A673 (cell line): ENCODE results near the gene ERP44. TPM values are rescaled to one million over a fixed set of nuclear protein-coding genes. Genes with fewer than 3 reads are reported as not detected.

Experiments
- BruUV-seq: library from RNA; stranded (reverse); fragments of 400-500 nt; replicated peaks from 2 replicates; lab custom pipeline; 2021; lab: Mats Ljungman, UMichigan
- CTCF ChIA-PET: fragments of 300-600 bp; sonication (Branson Sonifier 250); formaldehyde crosslinking; loops from one replicate; lab custom pipeline; 2022; ENCODE audit warnings: antibody characterized with exemption; lab: Charles Lee
- POLR2A ChIA-PET: fragments of 300-600 bp; sonication (Branson Sonifier 250); formaldehyde crosslinking; loops from one replicate; lab custom pipeline; 2022; ENCODE audit warnings: antibody characterized with exemption; ENCODE audit not compliant: low non-redundant PET; lab: Charles Lee
- DNase-seq: peaks from one replicate; pipeline ENCODE4 v3.0.0-alpha.2; 2015; ENCODE audit warnings: low spot score
- H3K27ac ChIP-seq: fragments of 200-600 bp; sonication (generic); 2 replicates; pipeline ENCODE4 v1.5.1; 2016; ENCODE audit warnings: mixed run types, low read depth, mild to moderate bottlenecking, mixed read lengths, antibody characterized with exemption, low read length; ENCODE audit not compliant: poor library complexity, severe bottlenecking
- H3K27me3 ChIP-seq: fragments of 200-600 bp; sonication (generic); replicated peaks from 2 replicates; pipeline ENCODE4 v1.6.1; 2017; ENCODE audit warnings: mixed run types, low read depth, mild to moderate bottlenecking, mixed read lengths, antibody characterized with exemption, low read length; ENCODE audit not compliant: insufficient read depth, poor library complexity
- H3K36me3 ChIP-seq: fragments of 200-600 bp; sonication (generic); 2 replicates; pipeline ENCODE4 v1.6.1; 2016; ENCODE audit warnings: mixed run types, mild to moderate bottlenecking, mixed read lengths, antibody characterized with exemption, low read length; ENCODE audit not compliant: insufficient read depth, poor library complexity, severe bottlenecking
- H3K4me1 ChIP-seq: fragments of 200-600 bp; sonication (generic); 2 replicates; pipeline ENCODE4 v1.6.1; 2017; ENCODE audit warnings: mixed run types, mild to moderate bottlenecking, mixed read lengths, antibody characterized with exemption, low read length; ENCODE audit not compliant: insufficient read depth, poor library complexity, severe bottlenecking
- H3K4me3 ChIP-seq: fragments of 200-600 bp; sonication (generic); 2 replicates; pipeline ENCODE4 v1.5.1; 2016; ENCODE audit warnings: low read depth, mixed run types, mild to moderate bottlenecking, mixed read lengths, low read length; ENCODE audit not compliant: poor library complexity, severe bottlenecking
- H3K9me3 ChIP-seq: fragments of 200-600 bp; sonication (generic); 2 replicates; pipeline ENCODE4 v1.6.1; 2016; ENCODE audit warnings: mixed run types, low read depth, mild to moderate bottlenecking, mixed read lengths, antibody characterized with exemption, low read length; ENCODE audit not compliant: poor library complexity, severe bottlenecking
- CTCF ChIP-seq: fragments of 300-800, 200-600 bp; sonication (generic); conservative IDR thresholded peaks from 2 replicates; pipeline ENCODE4 v1.5.1; 2017; ENCODE audit warnings: low read depth, mild to moderate bottlenecking, antibody characterized with exemption, low read length, moderate library complexity, mixed read lengths
- EZH2 ChIP-seq: fragments of 200-600 bp; sonication (generic); IDR thresholded peaks from 2 replicates; pipeline ENCODE4 v1.6.1; 2017; ENCODE audit warnings: borderline replicate concordance, low read depth, mild to moderate bottlenecking, mixed read lengths, antibody characterized with exemption, low read length; ENCODE audit not compliant: poor library complexity, severe bottlenecking
- intact Hi-C: fragments of 100-400 bp; cut with micrococcal nuclease; formaldehyde crosslinking; loops from one replicate; pipeline ENCODE4 v1.10.0; 2022; ENCODE audit not compliant: unreplicated experiment
- total RNA-seq: library from RNA; stranded (reverse); gene quantifications from 2 replicates; pipeline ENCODE4 v1.2.3, GENCODE V29; 2021

The ERP44 gene
- total RNA-seq, 1 experiment from 2014 or later: 16.8 TPM

- no peaks in the 10 kb centered on the region for H3K36me3 ChIP-seq
- BruUV-seq: no TSS peak
- intact Hi-C loops: no loop called here
- H3K9me3 ChIP-seq: no peaks in the 10 kb centered on the region
- peaks cover 11% of the 10 kb centered on the region for H3K4me1 ChIP-seq
- ChIA-PET CTCF (no interaction called here), POLR2A (no interaction called here)
- H3K27me3 ChIP-seq: no peaks in the 10 kb centered on the region
- H3K4me3 ChIP-seq: no peak overlapping the region
- no peak overlapping the region for H3K27ac ChIP-seq
- DNase-seq: no peak
- TF ChIP-seq EZH2: no peak
- TF ChIP-seq CTCF: no peak
Measured at GRCh38 chr9:100084734-100085133, 14.1 kb downstream of the ERP44 start.

GRCh38 chr9:100084128-100084453, 14.7 kb downstream of the ERP44 start:
- ChIA-PET POLR2A (no interaction called here), CTCF (no interaction called here)
- peaks cover 11% of the 10 kb centered on the region for H3K4me1 ChIP-seq
- no peaks in the 10 kb centered on the region for H3K9me3 ChIP-seq
- no peak overlapping the region for H3K4me3 ChIP-seq
- intact Hi-C loops: no loop called here
- no peaks in the 10 kb centered on the region for H3K27me3 ChIP-seq
- DNase-seq: no peak
- H3K27ac ChIP-seq: no peak overlapping the region
- no peak for TF ChIP-seq CTCF
- no peak for TF ChIP-seq EZH2
- H3K36me3 ChIP-seq: no peaks in the 10 kb centered on the region
- no TSS peak for BruUV-seq

GRCh38 chr9:100083448-100084127, 15.2 kb downstream of the ERP44 start:
- ChIA-PET CTCF (no interaction called here), POLR2A (no interaction called here)
- Histone ChIP-seq H3K4me3 (no peak overlapping the region), H3K27ac (no peak overlapping the region), H3K9me3 (no peaks in the 10 kb centered on the region), H3K36me3 (no peaks in the 10 kb centered on the region), H3K4me1 (peaks cover 11% of the 10 kb centered on the region), H3K27me3 (no peaks in the 10 kb centered on the region)
- no peak for TF ChIP-seq EZH2
- TF ChIP-seq CTCF: no peak
- intact Hi-C loops: no loop called here
- no peak for DNase-seq
- no TSS peak for BruUV-seq
